Measurements from ENCODE around the gene HK3.

GRCh38 chr5:176901260-176902101 is 2.3 kb upstream of the HK3 start:
- no peak for TF ChIP-seq CTCF (conservative IDR thresholded peaks at IDR 0.05; ENCODE audit: low read depth in 2 of 2)
- no peak for TF ChIP-seq REST (IDR thresholded peaks at IDR 0.05; ENCODE audit: unreplicated experiment)
- TF ChIP-seq ETS1 (IDR thresholded peaks at IDR 0.05): no peak
- TF ChIP-seq POLR2AphosphoS5 (IDR thresholded peaks at IDR 0.05; ENCODE audit: low read depth): no peak
- no peak for TF ChIP-seq EZH2phosphoT487 (IDR thresholded peaks at IDR 0.05; ENCODE audit: unreplicated experiment)
- no peak for TF ChIP-seq CREB1 (CRISPR knock-in tag; IDR thresholded peaks at IDR 0.05; ENCODE audit: low read depth)
